ENCODE measurements around the gene RAB5IF. TPM values are rescaled to one million over a fixed set of nuclear protein-coding genes. Genes with fewer than 3 reads are reported as not detected.

Gene RAB5IF
- total and polyA plus RNA-seq, 10 of the 15 experiments (the other 5 are each of a cell fraction or from before 2014, with no cell fraction given), result 19.4 to 246 (median 92.0) TPM

DNA sequence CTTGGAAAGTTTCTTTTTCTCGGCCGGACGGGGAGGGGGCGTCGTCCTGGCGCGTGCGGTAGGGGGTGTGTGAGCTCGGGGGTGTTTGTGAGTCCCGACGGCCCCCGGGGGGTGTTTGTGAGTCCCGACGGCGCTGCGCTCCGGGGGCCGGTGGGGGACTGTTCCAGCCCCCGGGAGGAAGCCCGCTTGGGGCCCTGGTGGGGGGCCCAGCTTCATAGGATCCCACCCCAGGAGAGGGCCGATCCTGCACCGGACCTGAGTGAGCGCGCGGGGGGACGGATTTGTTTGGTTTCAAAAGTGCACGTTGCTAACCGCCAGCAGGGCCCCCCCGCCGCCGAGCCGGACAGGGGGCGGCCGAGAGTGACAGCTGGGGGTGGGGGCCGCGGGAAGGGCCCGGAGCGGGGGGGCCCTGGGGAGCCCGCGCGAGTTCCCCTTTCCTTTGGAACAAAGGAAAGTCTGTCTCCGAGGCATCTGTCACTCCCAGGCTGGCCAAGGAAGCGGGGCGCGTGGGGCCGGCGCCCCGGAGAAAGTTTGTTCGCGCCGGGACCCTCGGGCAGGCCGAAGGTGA lies 31.7 kb upstream of the RAB5IF start (continued):
- no peak for TF ChIP-seq TBL1XR1 (IDR thresholded peaks at IDR 0.05; ENCODE audit: low read depth, low read length)
- TF ChIP-seq POLR2AphosphoS2 (IDR thresholded peaks at IDR 0.05; ENCODE audit: low read depth, low read length), result peak; percentile 36; the same call in 1 of the 2 replicates
- peak; percentile 19; the same call in 1 of the 2 replicates for TF ChIP-seq DPF2 (IDR thresholded peaks at IDR 0.05)
- peak; percentile 41; the same call in 1 of the 2 replicates for TF ChIP-seq RUNX3 (IDR thresholded peaks at IDR 0.05; ENCODE audit: low read length)
- TF ChIP-seq ELK1 (IDR thresholded peaks at IDR 0.05; ENCODE audit: low read depth, low read length), result no peak
- peak; percentile 46; the same call in 1 of the 2 replicates for TF ChIP-seq TARDBP (IDR thresholded peaks at IDR 0.05; ENCODE audit: borderline replicate concordance)
- TF ChIP-seq EGR1 (IDR thresholded peaks at IDR 0.05; ENCODE audit: borderline replicate concordance in 1 of 2, low read depth in 2 of 2, low read length in 2 of 2), result peak in 1 of 2 experiments; percentile 23; a peak in 1 of 3 replicates
- no peak for TF ChIP-seq BMI1 (IDR thresholded peaks at IDR 0.05; ENCODE audit: borderline replicate concordance)
- TF ChIP-seq, protein P1, sequence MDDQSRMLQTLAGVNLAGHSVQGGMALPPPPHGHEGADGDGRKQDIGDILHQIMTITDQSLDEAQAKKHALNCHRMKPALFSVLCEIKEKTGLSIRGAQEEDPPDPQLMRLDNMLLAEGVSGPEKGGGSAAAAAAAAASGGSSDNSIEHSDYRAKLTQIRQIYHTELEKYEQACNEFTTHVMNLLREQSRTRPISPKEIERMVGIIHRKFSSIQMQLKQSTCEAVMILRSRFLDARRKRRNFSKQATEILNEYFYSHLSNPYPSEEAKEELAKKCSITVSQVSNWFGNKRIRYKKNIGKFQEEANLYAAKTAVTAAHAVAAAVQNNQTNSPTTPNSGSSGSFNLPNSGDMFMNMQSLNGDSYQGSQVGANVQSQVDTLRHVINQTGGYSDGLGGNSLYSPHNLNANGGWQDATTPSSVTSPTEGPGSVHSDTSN (IDR thresholded peaks at IDR 0.05; ENCODE audit: insufficient replicate concordance, low read depth, low read length), result peak; percentile 76
- TF ChIP-seq PRDM15 (CRISPR knock-in tag; IDR thresholded peaks at IDR 0.05), result 0 out of 2 replicates have a peak, but pooled peaks have one; percentile 34

Data from GM12878 (cell line).